H9 (cell line): Measurements from ENCODE around the gene TMEM59L. TPM values are rescaled to one million over a fixed set of nuclear protein-coding genes. Genes with fewer than 3 reads are reported as not detected.

Source experiments
- DNase-seq: peaks from one replicate; pipeline ENCODE4 v3.0.0-alpha.2; 2017
- H2AFZ ChIP-seq: one replicate; pipeline ENCODE4 v1.6.1; 2013; ENCODE audit warnings: mild to moderate bottlenecking, low read length, control low read depth, moderate library complexity
- H2AK5ac ChIP-seq: 2 replicates; pipeline ENCODE4 v1.6.1; 2013; ENCODE audit warnings: low read length, control low read depth, mixed read lengths; ENCODE audit not compliant: insufficient read length
- H2BK120ac ChIP-seq: one replicate; pipeline ENCODE4 v1.6.1; 2013; ENCODE audit warnings: low read depth, mild to moderate bottlenecking, low read length, control low read depth, inconsistent platforms; ENCODE audit not compliant: poor library complexity, severe bottlenecking
- H2BK12ac ChIP-seq: 2 replicates; pipeline ENCODE4 v1.6.1; 2013; ENCODE audit warnings: low read length, control low read depth, mixed read lengths, low read depth; ENCODE audit not compliant: insufficient read length
- H2BK15ac ChIP-seq: 2 replicates; pipeline ENCODE4 v1.6.1; 2013; ENCODE audit warnings: low read depth, low read length, control low read depth
- H2BK20ac ChIP-seq: one replicate; pipeline ENCODE4 v1.6.1; 2013; ENCODE audit warnings: low read depth, mild to moderate bottlenecking, low read length, control low read depth, inconsistent platforms; ENCODE audit not compliant: poor library complexity, severe bottlenecking
- H2BK5ac ChIP-seq: 2 replicates; pipeline ENCODE4 v1.6.1; 2013; ENCODE audit warnings: low read length, control low read depth, mixed read lengths; ENCODE audit not compliant: insufficient read length
- H3K14ac ChIP-seq: 2 replicates; pipeline ENCODE4 v1.6.1; 2013; ENCODE audit warnings: low read length, control low read depth; ENCODE audit not compliant: insufficient read depth
- H3K18ac ChIP-seq: 2 replicates; pipeline ENCODE4 v1.6.1; 2013; ENCODE audit warnings: low read depth, mild to moderate bottlenecking, mixed read lengths, low read length, control low read depth; ENCODE audit not compliant: insufficient read length
- H3K23ac ChIP-seq: 2 replicates; pipeline ENCODE4 v1.6.1; 2013; ENCODE audit warnings: low read length, control low read depth, mixed read lengths, low read depth; ENCODE audit not compliant: insufficient read length
- H3K23me2 ChIP-seq: 2 replicates; pipeline ENCODE4 v1.6.1; 2013; ENCODE audit warnings: low read depth, mild to moderate bottlenecking, mixed read lengths, low read length, control low read depth; ENCODE audit not compliant: insufficient read length, poor library complexity, severe bottlenecking
- H3K27ac ChIP-seq: 2 replicates; pipeline ENCODE4 v1.5.1; 2013; ENCODE audit warnings: low read length, control low read depth, mixed read lengths, low read depth; ENCODE audit not compliant: insufficient read length
- H3K27me3 ChIP-seq: 2 replicates; pipeline ENCODE4 v1.6.1; 2013; ENCODE audit warnings: low read length, control low read depth, inconsistent platforms; ENCODE audit not compliant: insufficient read depth
- H3K4ac ChIP-seq: 2 replicates; pipeline ENCODE4 v1.6.1; 2013; ENCODE audit warnings: low read depth, mild to moderate bottlenecking, control low read depth, inconsistent platforms, low read length, moderate library complexity
- H3K4me1 ChIP-seq: 2 replicates; pipeline ENCODE4 v1.6.1; 2013; ENCODE audit warnings: low read length, control low read depth, inconsistent platforms; ENCODE audit not compliant: insufficient read depth
- H3K4me2 ChIP-seq: 2 replicates; pipeline ENCODE4 v1.6.1; 2013; ENCODE audit warnings: low read length, control low read depth, mixed read lengths; ENCODE audit not compliant: insufficient read length, insufficient read depth
- H3K56ac ChIP-seq: 2 replicates; pipeline ENCODE4 v1.6.1; 2013; ENCODE audit warnings: low read depth, mild to moderate bottlenecking, mixed read lengths, low read length, control low read depth; ENCODE audit not compliant: insufficient read length
- H3K79me1 ChIP-seq: 2 replicates; pipeline ENCODE4 v1.6.1; 2013; ENCODE audit warnings: low read depth, mild to moderate bottlenecking, moderate library complexity, low read length, control low read depth, inconsistent platforms; ENCODE audit not compliant: insufficient read depth, poor library complexity, severe bottlenecking
- H3K79me2 ChIP-seq: 2 replicates; pipeline ENCODE4 v1.6.1; 2013; ENCODE audit warnings: low read length, control low read depth, inconsistent platforms; ENCODE audit not compliant: insufficient read depth
- H3K9ac ChIP-seq: 2 replicates; pipeline ENCODE4 v1.6.1; 2013; ENCODE audit warnings: low read length, control low read depth, mixed read lengths; ENCODE audit not compliant: insufficient read length; ENCODE audit errors: extremely low read depth
- H3K9me3 ChIP-seq: one replicate; pipeline ENCODE4 v1.6.1; 2013; ENCODE audit warnings: low read depth, low read length, inconsistent platforms; ENCODE audit not compliant: control insufficient read depth
- H3T11ph ChIP-seq: one replicate; pipeline ENCODE4 v1.6.1; 2013; ENCODE audit warnings: mild to moderate bottlenecking, low read length, control low read depth, inconsistent platforms
- H4K20me1 ChIP-seq: one replicate; pipeline ENCODE4 v1.6.1; 2013; ENCODE audit not compliant: control insufficient read depth, insufficient read length, insufficient read depth
- H4K5ac ChIP-seq: 2 replicates; pipeline ENCODE4 v1.6.1; 2013; ENCODE audit warnings: low read depth, mild to moderate bottlenecking, mixed read lengths, low read length, control low read depth; ENCODE audit not compliant: insufficient read length
- H4K8ac ChIP-seq: replicated peaks from 2 replicates; pipeline ENCODE4 v1.6.1; 2013; ENCODE audit warnings: low read length, control low read depth, mixed read lengths, low read depth; ENCODE audit not compliant: insufficient read length
- H4K91ac ChIP-seq: 2 replicates; pipeline ENCODE4 v1.6.1; 2013; ENCODE audit warnings: low read depth, mild to moderate bottlenecking, moderate library complexity, mixed read lengths, low read length, control low read depth; ENCODE audit not compliant: insufficient read length
- H3K27ac Mint-ChIP-seq, 3 experiments: 2 replicates in 2 of 3; 3 replicates in 1 of 3; pipeline ENCODE4 v1.8.0; 2020 to 2021; ENCODE audit warnings: mixed read lengths in 3 of 3, mild to moderate bottlenecking in 1 of 3, moderate library complexity in 1 of 3
- H3K27me3 Mint-ChIP-seq: 2 replicates; pipeline ENCODE4 v1.8.0; 2021; ENCODE audit warnings: low read depth, mild to moderate bottlenecking, moderate library complexity, mixed read lengths
- H3K36me3 Mint-ChIP-seq, 3 experiments: 2 replicates in 2 of 3; 3 replicates in 1 of 3; pipeline ENCODE4 v1.8.0; 2020 to 2021; ENCODE audit warnings: low read depth in 3 of 3, mixed read lengths in 3 of 3; ENCODE audit not compliant: insufficient read depth in 1 of 3
- H3K4me1 Mint-ChIP-seq, 2 experiments: 2 replicates each; pipeline ENCODE4 v1.8.0; 2020; ENCODE audit warnings: mixed read lengths in 2 of 2
- H3K4me3 Mint-ChIP-seq, 2 experiments: 2 replicates in 1 of 2; 3 replicates in 1 of 2; pipeline ENCODE4 v1.8.0; 2020 to 2021; ENCODE audit warnings: mild to moderate bottlenecking in 2 of 2, mixed read lengths in 2 of 2, moderate library complexity in 1 of 2
- H3K9me3 Mint-ChIP-seq, 2 experiments: 2 replicates in 1 of 2; 3 replicates in 1 of 2; pipeline ENCODE4 v1.8.0; 2020; ENCODE audit warnings: mild to moderate bottlenecking in 2 of 2, mixed read lengths in 2 of 2, moderate library complexity in 1 of 2
- CTCF ChIP-seq: fragments of 200-600 bp; sonication (generic); conservative IDR thresholded peaks from 3 replicates; pipeline ENCODE4 v1.8.0; 2021; ENCODE audit warnings: antibody characterized with exemption, mild to moderate bottlenecking
- WGBS: extraction: QIAGEN DNeasy Blood & Tissue Kit; methylation state at CpG from one replicate; pipeline ENCODE4 v1.1.7; 2013; ENCODE audit warnings: missing lambda C conversion rate, low lambda C conversion rate, mixed read lengths; ENCODE audit not compliant: insufficient read length; ENCODE audit errors: extremely low coverage; 5-methylcytosine and 5-hydroxymethylcytosine counted together
- total RNA-seq: library from RNA; stranded (reverse); gene quantifications from 2 replicates; pipeline ENCODE4 v1.2.1, GENCODE V29; 2021

TMEM59L gene
- total RNA-seq, 1 experiment from 2014 or later: 12.0 TPM

DNA sequence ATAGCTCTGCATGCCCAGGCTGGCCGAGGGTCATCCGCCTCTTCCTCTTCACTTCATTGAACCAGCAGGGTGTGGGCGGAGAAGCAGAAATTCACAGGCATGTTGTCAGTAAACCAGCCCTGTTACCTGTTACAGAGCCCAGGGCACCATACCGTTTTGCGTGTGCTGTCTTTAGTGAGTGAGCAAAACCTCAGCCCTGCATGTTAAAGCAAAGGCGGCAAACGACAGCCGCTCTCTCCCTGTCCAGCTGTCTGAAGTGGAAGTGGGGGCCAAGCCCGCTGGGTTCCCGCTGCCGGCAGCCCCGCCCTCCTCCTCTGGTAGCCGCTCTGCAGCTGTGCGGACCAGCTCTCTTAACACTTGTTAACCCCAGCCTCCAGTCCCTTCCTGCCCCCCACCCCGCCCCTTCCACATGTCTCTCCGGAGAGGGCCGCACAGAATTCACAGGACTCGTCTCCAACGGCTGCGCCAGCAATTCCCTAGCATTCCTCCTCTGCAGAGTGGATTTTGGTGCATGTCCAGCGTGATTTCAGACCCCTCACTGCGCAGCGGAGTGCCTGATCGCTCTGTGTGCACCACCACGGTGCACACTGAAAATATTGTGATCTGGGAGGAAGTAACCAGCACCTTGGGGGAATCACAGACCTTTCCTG is 36.8 kb downstream of the TMEM59L start:
- H3K18ac ChIP-seq: no peak overlapping the region
- no CpG with 5 or more reads among the region's 25 CpGs for WGBS
- no peak overlapping the region for H2BK15ac ChIP-seq
- peaks cover 2% of the 10 kb centered on the region for H3K27me3 Mint-ChIP-seq
- no peak overlapping the region for H3K14ac ChIP-seq
- no peak overlapping the region for H4K8ac ChIP-seq
- H4K91ac ChIP-seq: no peak overlapping the region
- no peaks in the 10 kb centered on the region for H3K27me3 ChIP-seq
- no peaks in the 10 kb centered on the region for H4K20me1 ChIP-seq
- peaks cover 35 to 51% of the 10 kb centered on the region in 2 experiments for H3K4me1 Mint-ChIP-seq
- no peak overlapping the region for H3K4ac ChIP-seq
- no peak overlapping the region for H3K56ac ChIP-seq
- no peaks in the 10 kb centered on the region for H3K79me2 ChIP-seq
- no peaks in the 10 kb centered on the region; the same call in 1 of the 2 replicates for H3K4me1 ChIP-seq
- H3K9me3 Mint-ChIP-seq: no peaks in the 10 kb centered on the region
- no peak for TF ChIP-seq CTCF
- no peak overlapping the region for H3T11ph ChIP-seq
- no peak overlapping the region for H2BK12ac ChIP-seq
- no peak overlapping the region for H2AFZ ChIP-seq
- no peak overlapping the region for H3K9ac ChIP-seq
- H2AK5ac ChIP-seq: no peak overlapping the region
- H2BK20ac ChIP-seq: no peak overlapping the region
- no peak overlapping the region for H2BK120ac ChIP-seq
- no peak overlapping the region for H4K5ac ChIP-seq
- H3K4me2 ChIP-seq: no peak overlapping the region
- peaks cover 0 to 2% (median 2%) of the 10 kb centered on the region in 3 experiments; a peak in 1 of 7 replicates for H3K36me3 Mint-ChIP-seq
- no peak overlapping the region for H2BK5ac ChIP-seq
- no peak overlapping the region for H3K27ac ChIP-seq
- no peaks in the 10 kb centered on the region for H3K79me1 ChIP-seq
- H3K23ac ChIP-seq: no peak overlapping the region
- no peaks in the 10 kb centered on the region for H3K9me3 ChIP-seq
- DNase-seq: peak; percentile 62
- peak overlapping the region in 2 of 3 experiments; percentile 44 to 76; a peak in 3 of 7 replicates for H3K27ac Mint-ChIP-seq
- H3K4me3 Mint-ChIP-seq: no peak overlapping the region
- H3K23me2 ChIP-seq: no peaks in the 10 kb centered on the region
